H1 (cell line): ENCODE data around the gene BNC2. TPM values are rescaled to one million over a fixed set of nuclear protein-coding genes. Genes with fewer than 3 reads are reported as not detected.

Source experiments
- CTCF ChIA-PET: fragments of 300-600 bp; sonication (Branson Sonifier 250); formaldehyde crosslinking; loops from one replicate; lab custom pipeline; 2021; ENCODE audit not compliant: partially characterized antibody; lab: Charles Lee
- POLR2A ChIA-PET: fragments of 300-600 bp; sonication (Branson Sonifier 250); formaldehyde crosslinking; loops from one replicate; lab custom pipeline; 2021; ENCODE audit warnings: inconsistent platforms; ENCODE audit not compliant: partially characterized antibody; lab: Charles Lee
- DNase-seq, 2 experiments: peaks; one replicate each; pipeline versions ENCODE4 v3.0.0 to v3.0.0-alpha.2; 2010 to 2022; ENCODE audit warnings: low spot score in 2 of 2, low read depth in 1 of 2, mixed read lengths in 1 of 2
- FAIRE-seq: peaks from 2 replicates; lab custom pipeline; 2011; peaks lifted over from hg19 to GRCh38; lab: Jason Lieb, UNC
- H2AFZ ChIP-seq: 2 replicates; pipeline ENCODE4 v1.8.1; 2012; ENCODE audit warnings: low read length, inconsistent platforms
- H2AK5ac ChIP-seq: 2 replicates; pipeline ENCODE4 v1.6.1; 2013; ENCODE audit warnings: low read depth, low read length
- H2BK120ac ChIP-seq: replicated peaks from 2 replicates; pipeline ENCODE3; 2013; ENCODE audit warnings: low read depth, low read length, inconsistent platforms
- H2BK12ac ChIP-seq: 2 replicates; pipeline ENCODE4 v1.6.1; 2013; ENCODE audit warnings: low read depth, low read length
- H2BK15ac ChIP-seq: 2 replicates; pipeline ENCODE4 v1.6.1; 2013; ENCODE audit warnings: low read length
- H2BK20ac ChIP-seq: 2 replicates; pipeline ENCODE4 v1.6.1; 2013; ENCODE audit warnings: low read length
- H2BK5ac ChIP-seq: 2 replicates; pipeline ENCODE4 v1.6.1; 2013; ENCODE audit warnings: low read depth, low read length
- H3K14ac ChIP-seq: 2 replicates; pipeline ENCODE4 v1.6.1; 2013; ENCODE audit warnings: inconsistent platforms; ENCODE audit not compliant: insufficient read length
- H3K18ac ChIP-seq: 2 replicates; pipeline ENCODE4 v1.6.1; 2013; ENCODE audit warnings: low read length; ENCODE audit errors: extremely low read depth
- H3K23ac ChIP-seq: 2 replicates; pipeline ENCODE4 v1.6.1; 2013; ENCODE audit warnings: inconsistent platforms; ENCODE audit not compliant: insufficient read length
- H3K23me2 ChIP-seq: 2 replicates; pipeline ENCODE4 v1.6.1; 2013; ENCODE audit warnings: low read depth, low read length
- H3K27ac ChIP-seq: 2 replicates; pipeline ENCODE4 v1.6.1; 2011; ENCODE audit warnings: low read depth, low read length, inconsistent platforms
- H3K27me3 ChIP-seq, 4 experiments: replicated peaks in 1 of 4; 1 replicate in 1 of 4; 2 replicates in 3 of 4; pipeline versions ENCODE4 v1.6.1 to v1.8.1; 2011 to 2013; ENCODE audit warnings: low read length in 3 of 4, mild to moderate bottlenecking in 3 of 4, inconsistent platforms in 2 of 4, mixed read lengths in 2 of 4, moderate library complexity in 1 of 4; ENCODE audit not compliant: control insufficient read depth in 3 of 4, insufficient read depth in 3 of 4; ENCODE audit errors: extremely low read depth in 1 of 4
- H3K36me3 ChIP-seq, 4 experiments: 2 replicates each; pipeline versions ENCODE4 v1.6.1 to v1.8.1; 2011 to 2013; ENCODE audit warnings: mild to moderate bottlenecking in 4 of 4, low read length in 3 of 4, moderate library complexity in 2 of 4, control low read depth in 1 of 4, inconsistent platforms in 1 of 4; ENCODE audit not compliant: insufficient read depth in 4 of 4, control insufficient read depth in 2 of 4
- H3K4ac ChIP-seq: replicated peaks from 2 replicates; pipeline ENCODE3; 2013; ENCODE audit warnings: low read length, low read depth, mixed read lengths, inconsistent platforms; ENCODE audit not compliant: insufficient read length
- H3K4me1 ChIP-seq, 4 experiments: replicated peaks in 1 of 4; 1 replicate in 1 of 4; 2 replicates in 3 of 4; pipeline versions ENCODE4 v1.6.1 to v1.8.1; 2011 to 2013; ENCODE audit warnings: low read length in 3 of 4, inconsistent platforms in 2 of 4, mixed read lengths in 1 of 4; ENCODE audit not compliant: insufficient read depth in 4 of 4, control insufficient read depth in 3 of 4
- H3K4me2 ChIP-seq, 2 experiments: 2 replicates each; pipeline versions ENCODE4 v1.6.1 to v1.8.1; 2011 to 2013; ENCODE audit warnings: low read depth in 2 of 2, low read length in 2 of 2, control low read depth in 1 of 2, inconsistent platforms in 1 of 2, mild to moderate bottlenecking in 1 of 2; ENCODE audit not compliant: insufficient read depth in 1 of 2
- H3K4me3 ChIP-seq, 4 experiments: fragments of 200-600, 300-600 bp in 1 of 4; sonication (generic), shearing (Covaris generic), sonication (Bioruptor Twin) in 1 of 4; 2 replicates each; pipeline versions ENCODE4 v1.5.1 to v1.8.1; 2011 to 2016; ENCODE audit warnings: low read length in 4 of 4, low read depth in 3 of 4, control low read depth in 2 of 4, inconsistent platforms in 2 of 4, mild to moderate bottlenecking in 2 of 4, mixed read lengths in 1 of 4, moderate library complexity in 1 of 4; ENCODE audit not compliant: insufficient read depth in 2 of 4; ENCODE audit errors: extremely low read depth in 1 of 4
- H3K56ac ChIP-seq: replicated peaks from 2 replicates; pipeline ENCODE3; 2013; ENCODE audit warnings: low read depth, mild to moderate bottlenecking, mixed read lengths, low read length, inconsistent platforms; ENCODE audit not compliant: insufficient read length
- H3K79me1 ChIP-seq: 2 replicates; pipeline ENCODE4 v1.6.1; 2013; ENCODE audit warnings: low read depth, low read length, control low read depth
- H3K79me2 ChIP-seq, 2 experiments: 2 replicates each; pipeline versions ENCODE4 v1.6.1 to v1.8.1; 2012 to 2013; ENCODE audit warnings: low read length in 2 of 2, mild to moderate bottlenecking in 2 of 2, inconsistent platforms in 1 of 2; ENCODE audit not compliant: insufficient read depth in 2 of 2, control insufficient read depth in 1 of 2
- H3K9ac ChIP-seq, 4 experiments: replicated peaks in 1 of 4; 1 replicate in 1 of 4; 2 replicates in 3 of 4; pipeline versions ENCODE4 v1.6.1 to v1.8.1; 2011 to 2013; ENCODE audit warnings: low read depth in 3 of 4, low read length in 3 of 4, control low read depth in 2 of 4, mild to moderate bottlenecking in 2 of 4, moderate library complexity in 2 of 4, inconsistent platforms in 1 of 4; ENCODE audit errors: extremely low read depth in 1 of 4
- H3K9me3 ChIP-seq, 2 experiments: 2 replicates each; pipeline versions ENCODE4 v1.6.1 to v1.8.1; 2012 to 2013; ENCODE audit warnings: mild to moderate bottlenecking in 2 of 2, moderate library complexity in 2 of 2, control low read depth in 1 of 2, inconsistent platforms in 1 of 2, low read depth in 1 of 2, low read length in 1 of 2, mixed read lengths in 1 of 2; ENCODE audit not compliant: insufficient read depth in 2 of 2
- H4K20me1 ChIP-seq, 2 experiments: replicated peaks in 1 of 2; 2 replicates each; pipeline versions ENCODE3 to v1.8.1; 2011 to 2013; ENCODE audit warnings: inconsistent platforms in 2 of 2, low read length in 2 of 2, mild to moderate bottlenecking in 1 of 2; ENCODE audit not compliant: insufficient read depth in 2 of 2, control insufficient read depth in 1 of 2
- H4K5ac ChIP-seq: 2 replicates; pipeline ENCODE4 v1.6.1; 2013; ENCODE audit warnings: low read length, low read depth, mixed read lengths, inconsistent platforms; ENCODE audit not compliant: insufficient read length
- H4K8ac ChIP-seq: 2 replicates; pipeline ENCODE4 v1.8.0; 2013; ENCODE audit warnings: mild to moderate bottlenecking, moderate library complexity, low read length, inconsistent platforms; ENCODE audit not compliant: insufficient read depth; ENCODE audit errors: extremely low read depth
- H4K91ac ChIP-seq: replicated peaks from 2 replicates; pipeline ENCODE3; 2013; ENCODE audit warnings: low read length, mixed read lengths, inconsistent platforms; ENCODE audit not compliant: insufficient read length
- BACH1 ChIP-seq: IDR thresholded peaks from 2 replicates; pipeline ENCODE4 v1.6.1; 2012; ENCODE audit warnings: low read length, improper control_type of control experiment
- BCL11A ChIP-seq, 2 experiments: IDR thresholded peaks; one replicate each; pipeline ENCODE4 v1.6.1; 2011; ENCODE audit warnings: low read depth in 2 of 2, low read length in 2 of 2, mild to moderate bottlenecking in 2 of 2
- CEBPB ChIP-seq: IDR thresholded peaks from 2 replicates; pipeline ENCODE4 v1.6.1; 2012; ENCODE audit warnings: low read depth, low read length
- GTF2F1 ChIP-seq: IDR thresholded peaks from 2 replicates; pipeline ENCODE4 v1.6.1; 2012; ENCODE audit warnings: low read depth, low read length, improper control_type of control experiment, borderline replicate concordance
- NANOG ChIP-seq: IDR thresholded peaks from 2 replicates; pipeline ENCODE4 v1.6.1; 2011; ENCODE audit warnings: low read length, low read depth, mild to moderate bottlenecking, inconsistent platforms; ENCODE audit not compliant: insufficient read depth, poor library complexity, severe bottlenecking
- NRF1 ChIP-seq: IDR thresholded peaks from 2 replicates; pipeline ENCODE4 v1.6.1; 2011; ENCODE audit warnings: mild to moderate bottlenecking, low read depth, low read length, improper control_type of control experiment
- RBBP5 ChIP-seq: IDR thresholded peaks from 2 replicates; pipeline ENCODE4 v1.7.1; 2012; ENCODE audit warnings: low read depth, mild to moderate bottlenecking, inconsistent platforms, low read length, moderate library complexity, borderline replicate concordance
- SRF ChIP-seq: IDR thresholded peaks from 2 replicates; pipeline ENCODE4 v1.6.1; 2011; ENCODE audit warnings: mild to moderate bottlenecking, low read depth, low read length, moderate library complexity
- TCF12 ChIP-seq: IDR thresholded peaks from 2 replicates; pipeline ENCODE4 v1.6.1; 2011; ENCODE audit warnings: low read depth, mild to moderate bottlenecking, low read length
- WGBS, 2 experiments: shearing (Covaris generic) in 1 of 2; methylation state at CpG; one replicate each; pipeline versions ENCODE4 v1.1.6 to v1.1.7; 2013 to 2015; ENCODE audit warnings: low lambda C conversion rate in 2 of 2, mixed read lengths in 2 of 2, inconsistent platforms in 1 of 2, low coverage in 1 of 2, missing lambda C conversion rate in 1 of 2; ENCODE audit not compliant: insufficient replicate concordance in 2 of 2, insufficient coverage in 1 of 2, insufficient read length in 1 of 2; ENCODE audit errors: extremely low coverage in 1 of 2, missing lambda C conversion rate in 1 of 2; 5-methylcytosine and 5-hydroxymethylcytosine counted together
- polyA plus RNA-seq, 7 experiments: library from polyadenylated mRNA; depleted of rRNA in 3 of 7; stranded (reverse) in 5 of 7; unstranded in 2 of 7; fragments of >200 nt in 5 of 7; fragments of 200-250 nt in 2 of 7; gene quantifications; 1 replicate in 5 of 7; 2 replicates in 1 of 7; 4 replicates in 1 of 7; pipeline versions ENCODE4 v1.2.1 to v1.2.3, GENCODE V29; 2011 to 2013; ENCODE audit warnings: missing spikeins in 2 of 7, mixed read lengths in 2 of 7
- total RNA-seq: library from RNA; stranded (reverse); fragmentation: NEBNext Ultra II Directional; extraction: Animal tissue kit (Norgen Biotek cat#: 25700); gene quantifications from 2 replicates; pipeline ENCODE4 v1.2.1, GENCODE V29; 2021
- TF ChIP-seq, protein P1 (sequence below): IDR thresholded peaks from 2 replicates; pipeline ENCODE4 v1.6.1; 2012; ENCODE audit warnings: inconsistent platforms
- TF ChIP-seq, protein P2 (sequence below): IDR thresholded peaks from 2 replicates; pipeline ENCODE4 v1.6.1; 2011; ENCODE audit warnings: low read length, improper control_type of control experiment

Gene BNC2
- total and polyA plus RNA-seq, 2 of the 8 experiments (the other 6 are each of a cell fraction or from before 2014, with no cell fraction given), result 16.0 to 26.8 TPM

DNA sequence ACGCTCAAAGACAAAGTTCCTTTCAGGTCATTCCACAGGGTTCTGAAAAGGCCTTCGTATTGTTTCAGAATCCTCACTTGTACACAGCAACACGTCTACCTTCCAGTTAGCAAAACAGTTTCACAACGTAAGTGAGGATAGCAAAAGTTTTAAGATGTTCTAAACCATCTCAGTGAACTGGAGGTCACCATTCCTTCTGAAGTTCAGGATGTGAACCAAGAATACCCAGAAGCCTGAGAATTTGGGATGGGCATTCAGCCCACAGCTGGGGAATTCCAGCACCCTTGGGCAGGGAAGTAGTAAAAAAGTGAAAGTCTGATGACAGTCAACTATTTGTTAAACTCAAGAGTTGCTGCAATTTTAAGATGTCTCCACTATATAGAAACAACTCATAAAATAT lies 224.5 kb downstream of the BNC2 start:
- peaks cover 0 to 5% (median 2%) of the 10 kb centered on the region in 4 experiments; a peak in 3 of 7 replicates for H3K4me1 ChIP-seq
- H3K9me3 ChIP-seq, result no peaks in the 10 kb centered on the region
- WGBS, 2 experiments, result 87% methylated on average over 4 of the region's 4 CpGs; no CpG with 5 or more reads in 1 of the 2 experiments
- H3K56ac ChIP-seq, result no peak overlapping the region
- H3K4ac ChIP-seq, result no peak overlapping the region
- H2BK12ac ChIP-seq, result no peak overlapping the region
- H3K27ac ChIP-seq, result no peak overlapping the region
- ChIA-PET CTCF (no interaction called here), POLR2A (no interaction called here)
- H2BK15ac ChIP-seq, result 0 out of 2 replicates have a peak overlapping the region, but pooled peaks have one; percentile 38
- H2AFZ ChIP-seq, result no peak overlapping the region
- H3K23ac ChIP-seq, result no peak overlapping the region
- no peak overlapping the region for H3K18ac ChIP-seq
- H2AK5ac ChIP-seq, result no peak overlapping the region
- H3K36me3 ChIP-seq, result no peaks in the 10 kb centered on the region
- H4K20me1 ChIP-seq, result no peaks in the 10 kb centered on the region
- H2BK20ac ChIP-seq, result no peak overlapping the region
- no peaks in the 10 kb centered on the region for H3K27me3 ChIP-seq
- no peak overlapping the region for H3K14ac ChIP-seq
- H3K79me1 ChIP-seq, result no peaks in the 10 kb centered on the region
- DNase-seq (no peak), FAIRE-seq (no peak)
- H3K4me3 ChIP-seq, result no peak overlapping the region
- peaks cover 3% of the 10 kb centered on the region; the same call in 1 of the 2 replicates for H3K23me2 ChIP-seq
- no peak overlapping the region for H2BK120ac ChIP-seq
- H2BK5ac ChIP-seq, result no peak overlapping the region
- peaks cover 0 to 8% of the 10 kb centered on the region in 2 experiments; a peak in 1 of 4 replicates for H3K79me2 ChIP-seq
- H4K91ac ChIP-seq, result no peak overlapping the region
- no peak overlapping the region for H3K9ac ChIP-seq
- H3K4me2 ChIP-seq, result no peak overlapping the region
- no peak overlapping the region for H4K5ac ChIP-seq
- H4K8ac ChIP-seq, result no peak overlapping the region
- TF ChIP-seq RBBP5 (no peak), TCF12 (no peak), SRF (no peak), GTF2F1 (no peak), CEBPB (no peak), BACH1 (no peak), NRF1 (no peak), BCL11A (IDR thresholded peaks at IDR 0.05; ENCODE audit: low read depth in 2 of 2, low read length in 2 of 2) (no peak), NANOG (no peak)
- TF ChIP-seq, protein P1, sequence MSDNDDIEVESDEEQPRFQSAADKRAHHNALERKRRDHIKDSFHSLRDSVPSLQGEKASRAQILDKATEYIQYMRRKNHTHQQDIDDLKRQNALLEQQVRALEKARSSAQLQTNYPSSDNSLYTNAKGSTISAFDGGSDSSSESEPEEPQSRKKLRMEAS, result no peak
- TF ChIP-seq, protein P2, sequence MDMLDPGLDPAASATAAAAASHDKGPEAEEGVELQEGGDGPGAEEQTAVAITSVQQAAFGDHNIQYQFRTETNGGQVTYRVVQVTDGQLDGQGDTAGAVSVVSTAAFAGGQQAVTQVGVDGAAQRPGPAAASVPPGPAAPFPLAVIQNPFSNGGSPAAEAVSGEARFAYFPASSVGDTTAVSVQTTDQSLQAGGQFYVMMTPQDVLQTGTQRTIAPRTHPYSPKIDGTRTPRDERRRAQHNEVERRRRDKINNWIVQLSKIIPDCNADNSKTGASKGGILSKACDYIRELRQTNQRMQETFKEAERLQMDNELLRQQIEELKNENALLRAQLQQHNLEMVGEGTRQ, result no peak
